ENCODE measurements around the gene EXO1.
A peak's percentile ranks its signal among the peaks of the same experiment; 100 is the strongest.
"Not testable (repeated sequence)": the region's sequence is repeated elsewhere in the genome, so short reads cannot be mapped to it uniquely, and the experiment has no call there.

EXO1 gene

DNA sequence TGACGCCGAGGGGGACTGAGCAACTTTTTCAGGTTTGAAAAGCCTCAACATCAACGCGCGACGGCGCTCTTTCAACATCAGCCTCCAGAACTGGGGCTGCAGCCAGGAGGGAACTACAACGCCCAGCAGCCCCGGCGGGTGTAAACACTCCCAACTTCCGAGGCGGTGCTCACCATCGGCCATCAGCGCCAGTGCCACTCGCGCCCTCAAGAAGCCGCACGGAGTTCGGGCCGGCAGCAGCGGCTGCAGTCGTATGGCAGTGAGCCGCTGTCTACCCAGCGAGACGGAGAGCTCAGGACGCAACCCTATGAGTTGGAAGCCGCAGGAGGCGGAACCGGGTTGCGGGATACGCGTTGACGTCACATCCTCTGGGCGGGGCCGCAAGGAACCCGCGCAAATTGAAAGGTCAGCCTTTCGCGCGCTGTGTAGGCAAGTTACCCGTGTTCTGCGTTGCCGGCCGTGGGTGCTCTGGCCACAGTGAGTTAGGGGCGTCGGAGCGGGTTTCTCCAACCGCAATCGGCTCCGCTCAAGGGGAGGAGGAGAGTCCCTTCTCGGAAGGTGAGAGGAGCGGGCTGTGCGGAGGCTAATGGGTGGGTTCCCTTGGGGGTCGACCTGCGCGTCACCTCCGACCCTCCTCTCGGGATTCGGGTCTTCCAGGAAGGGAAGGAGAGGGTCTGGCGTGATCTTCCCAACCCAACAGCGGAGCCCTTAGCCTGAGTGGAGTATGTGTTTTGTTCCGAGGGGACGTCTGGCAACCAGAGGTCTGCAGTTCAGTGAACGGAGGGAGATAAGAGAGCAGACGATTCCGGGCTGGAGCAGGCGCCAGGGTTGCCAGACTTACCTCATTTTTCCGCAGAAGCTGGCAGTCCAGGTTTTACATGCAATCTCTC is at the start of gene EXO1:
TSS of gene EXO1 (plus strand) at position 409 of the 890 bp plus-strand sequence. CDS start 2,222 bp downstream, outside the sequence.
- DNase-seq: peak; percentile 97

DNA sequence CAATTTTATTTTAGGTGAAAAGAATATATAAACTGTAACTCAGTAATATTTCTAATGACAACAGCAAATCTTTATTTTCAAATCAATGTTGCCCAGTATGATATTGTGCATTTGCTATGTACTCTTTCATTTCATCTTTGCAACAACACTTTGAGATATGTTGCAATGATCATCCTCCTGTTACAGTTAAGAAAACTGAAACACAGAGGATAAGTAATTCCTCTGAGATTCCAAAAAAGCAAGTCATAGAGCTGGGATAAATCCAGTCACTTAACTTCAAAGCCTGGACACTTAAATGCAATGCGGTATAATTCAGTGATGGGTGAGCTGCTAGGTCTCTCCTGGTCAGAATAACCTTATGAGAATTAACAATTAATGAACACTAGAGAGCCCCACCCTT is 48.6 kb upstream of the EXO1 start:
- DNase-seq: no peak

DNA sequence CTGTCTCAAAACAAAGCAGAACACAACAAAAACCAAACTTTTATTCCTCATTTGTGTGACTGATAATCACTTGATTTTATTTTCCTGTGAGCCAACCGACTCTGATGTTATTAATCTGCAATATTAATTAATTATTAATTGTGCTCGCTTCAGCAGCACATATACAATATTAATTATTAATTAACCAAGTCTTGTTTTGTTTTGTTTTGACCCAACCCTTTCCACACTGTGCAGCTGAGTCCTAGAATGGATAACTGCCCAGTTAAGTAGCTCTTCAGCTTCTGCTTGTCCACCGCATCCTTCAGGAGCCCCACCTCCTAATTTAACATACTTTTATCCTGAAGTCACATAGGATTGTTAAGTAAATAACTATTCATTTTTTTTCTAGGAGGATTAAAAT is 47.4 kb upstream of the EXO1 start:
- no peak for DNase-seq

DNA sequence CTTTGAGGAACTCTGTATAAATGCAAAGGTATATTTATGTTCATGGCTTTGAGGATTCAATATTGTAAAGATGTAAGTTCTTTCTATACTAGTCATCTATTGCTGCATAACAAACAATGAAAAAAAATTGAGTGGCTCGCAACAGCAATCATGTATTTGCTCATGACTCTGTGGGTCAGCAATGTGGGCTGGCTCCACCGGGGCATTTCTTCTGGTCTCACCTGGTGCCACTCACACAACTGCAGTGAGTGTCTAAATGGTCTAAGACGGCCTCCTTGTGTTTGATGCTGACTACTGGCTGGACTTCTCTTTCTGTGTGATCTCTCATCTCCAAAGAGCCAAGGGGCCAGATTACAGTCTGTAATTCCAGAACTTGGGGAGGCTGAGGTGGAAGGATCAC is 45.1 kb upstream of the EXO1 start:
- no peak for DNase-seq

DNA sequence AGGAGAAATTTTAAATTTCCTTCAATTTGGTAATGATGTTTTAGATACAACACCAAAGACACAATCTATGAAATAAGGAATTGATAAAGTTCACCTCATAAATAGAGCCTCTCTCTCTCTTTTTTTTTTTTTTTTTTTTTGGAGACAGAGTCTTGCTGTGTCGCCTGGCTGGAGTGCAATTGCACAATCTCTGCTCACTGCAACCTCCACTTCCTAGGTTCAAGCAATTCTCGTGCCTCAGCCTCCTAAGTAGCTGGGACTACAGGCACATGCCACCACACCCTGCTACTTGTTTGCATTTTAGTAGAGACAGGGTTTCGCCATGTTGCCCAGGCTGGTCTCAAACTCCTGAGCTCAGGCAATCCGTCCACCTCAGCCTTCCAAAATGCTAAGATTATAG is 43.3 kb upstream of the EXO1 start:
- not testable (repeated sequence) for DNase-seq

DNA sequence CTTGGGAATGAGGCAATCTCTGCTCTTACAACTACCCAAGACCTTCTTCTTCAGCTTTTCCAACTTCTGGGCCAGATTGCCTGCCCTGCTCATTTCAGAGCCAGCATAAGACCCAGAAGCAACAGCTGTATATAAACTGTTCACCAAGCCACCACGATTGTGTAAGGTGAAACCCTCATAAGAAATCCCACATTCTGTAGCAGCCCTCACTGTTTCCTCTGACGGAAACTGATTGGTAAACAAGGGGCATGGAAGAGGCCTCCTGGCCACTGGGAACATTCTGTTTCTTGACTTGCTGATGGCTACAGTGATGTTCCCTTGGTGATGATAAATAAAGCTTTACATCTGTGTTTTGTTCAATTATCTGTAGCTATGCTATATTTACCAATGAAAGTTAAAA is 39.7 kb upstream of the EXO1 start:
- DNase-seq: no peak

DNA sequence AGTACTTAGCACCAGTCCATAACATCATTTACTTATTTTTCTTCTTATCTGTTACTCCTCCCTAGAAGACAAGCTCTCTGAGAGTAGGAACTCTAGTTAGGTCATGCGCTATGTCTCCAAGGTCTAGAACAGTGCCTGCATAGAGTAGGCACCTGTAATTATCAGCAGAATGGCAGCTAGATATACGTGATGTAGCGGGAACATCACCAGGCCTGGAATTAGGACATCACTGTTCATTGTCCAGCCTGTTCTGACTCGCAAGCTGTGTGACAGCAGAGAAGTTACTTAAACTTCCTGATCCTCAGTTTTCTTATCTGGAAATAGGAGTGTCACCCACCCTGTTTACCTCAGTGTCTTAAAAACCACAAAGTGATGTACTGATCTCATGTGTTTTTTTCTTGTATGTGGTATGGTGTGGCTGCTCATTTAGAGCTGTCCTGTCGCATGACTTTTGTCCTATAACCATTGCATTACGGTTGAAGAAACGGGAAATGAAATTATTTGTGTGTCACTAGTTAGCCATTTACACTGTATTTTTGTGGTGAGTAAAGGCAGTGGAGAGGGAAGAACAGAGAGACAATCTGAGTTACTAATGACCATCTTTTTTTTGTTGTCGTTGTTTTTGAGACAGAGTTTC is 37.1 kb upstream of the EXO1 start:
- no peak for DNase-seq

DNA sequence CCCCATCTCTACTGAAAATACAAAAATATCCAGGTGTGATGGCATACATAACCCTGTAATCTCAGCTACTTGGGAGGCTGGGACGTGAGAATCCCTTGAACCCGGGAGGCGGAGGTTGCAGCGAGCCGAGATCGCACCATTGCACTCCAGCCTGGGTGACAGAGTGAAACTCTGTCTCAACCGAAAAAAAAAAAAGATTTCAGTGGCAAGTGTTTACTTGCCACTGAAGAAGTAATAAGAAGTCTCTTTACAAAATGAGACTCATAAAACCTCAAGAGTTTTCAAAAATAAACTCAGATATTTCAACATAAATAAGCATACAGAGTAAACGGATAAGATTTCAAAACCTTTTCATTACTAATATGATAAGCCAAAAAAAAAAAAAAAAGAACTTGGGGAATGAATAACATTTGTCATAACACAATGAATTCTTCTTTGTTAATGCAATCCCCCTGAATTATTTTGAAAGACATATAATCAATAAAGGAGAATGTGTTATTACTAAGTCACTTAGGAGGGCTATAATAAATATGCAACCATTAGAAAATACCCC is 34.2 kb upstream of the EXO1 start:
- no peak for DNase-seq

DNA sequence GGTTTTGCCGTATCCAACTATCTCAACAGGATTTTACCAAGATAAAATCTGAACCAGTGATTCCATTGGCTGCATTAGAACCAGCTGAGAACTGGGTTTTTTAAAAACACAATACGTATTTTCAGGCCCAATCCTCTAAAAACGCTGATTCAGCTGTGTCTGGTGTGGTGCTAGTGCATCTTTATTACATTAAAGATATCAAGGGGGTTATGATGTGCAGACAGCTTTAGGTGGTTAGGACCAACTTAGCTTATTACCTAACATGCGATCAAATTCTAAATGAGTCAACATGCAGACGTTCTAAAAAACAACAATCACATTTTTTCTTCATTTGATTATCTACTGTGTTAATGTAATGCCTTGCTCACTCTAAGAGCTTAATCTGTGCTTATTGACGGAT is 32.0 kb upstream of the EXO1 start:
- no peak for DNase-seq

DNA sequence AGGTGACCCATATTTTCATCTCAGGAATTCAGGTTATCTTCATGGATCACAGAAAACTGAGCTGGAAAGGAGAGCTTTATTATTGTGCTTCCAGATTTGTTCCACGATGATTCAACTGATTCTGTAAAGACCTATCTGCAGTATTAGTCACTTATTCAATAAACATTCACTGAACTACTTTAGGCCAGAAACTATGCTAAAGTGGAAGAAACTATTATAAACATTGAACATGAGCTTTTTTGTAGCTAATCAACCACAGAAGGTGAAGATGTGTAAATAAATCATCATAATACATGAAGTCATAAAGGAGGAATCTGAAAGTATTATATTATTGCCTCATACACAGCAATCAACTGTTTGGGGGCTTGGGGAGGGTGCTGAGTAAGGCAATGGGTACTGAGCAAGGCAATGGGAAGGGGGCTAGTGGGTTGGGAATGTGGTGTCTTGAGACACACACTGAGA is 30.6 kb upstream of the EXO1 start:
- no peak for DNase-seq

DNA sequence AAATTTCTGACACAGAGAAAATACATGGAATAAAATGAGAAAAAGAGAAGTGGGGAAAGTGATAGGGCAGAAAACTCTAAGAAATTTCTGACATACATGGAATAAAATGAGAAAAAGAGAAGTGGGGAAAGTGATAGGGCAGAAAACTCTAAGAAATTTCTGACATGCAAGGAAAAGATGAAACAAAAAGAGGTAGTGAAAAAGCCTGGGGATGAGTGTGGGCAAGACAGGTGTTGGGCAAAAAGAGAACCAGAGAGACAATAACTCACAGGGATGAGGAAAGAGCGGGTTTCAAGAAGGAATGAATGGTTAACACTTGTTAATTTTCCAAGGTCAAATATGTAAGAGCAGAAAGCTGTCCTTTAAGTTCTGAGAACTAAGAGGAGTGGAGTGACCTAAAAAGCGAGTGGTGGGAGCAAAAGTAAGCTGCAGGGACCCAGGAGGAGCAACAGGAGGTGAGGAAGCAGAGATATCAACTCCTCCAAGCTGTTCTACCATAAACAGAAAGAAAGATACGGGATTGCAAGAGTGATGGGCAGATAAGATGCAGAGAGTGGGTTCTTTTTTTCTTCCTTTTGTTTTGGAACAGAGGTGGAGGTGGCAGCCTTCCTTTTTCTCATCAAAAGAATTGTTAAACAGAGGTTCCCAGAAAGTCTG is 29.9 kb upstream of the EXO1 start:
- no peak for DNase-seq

DNA sequence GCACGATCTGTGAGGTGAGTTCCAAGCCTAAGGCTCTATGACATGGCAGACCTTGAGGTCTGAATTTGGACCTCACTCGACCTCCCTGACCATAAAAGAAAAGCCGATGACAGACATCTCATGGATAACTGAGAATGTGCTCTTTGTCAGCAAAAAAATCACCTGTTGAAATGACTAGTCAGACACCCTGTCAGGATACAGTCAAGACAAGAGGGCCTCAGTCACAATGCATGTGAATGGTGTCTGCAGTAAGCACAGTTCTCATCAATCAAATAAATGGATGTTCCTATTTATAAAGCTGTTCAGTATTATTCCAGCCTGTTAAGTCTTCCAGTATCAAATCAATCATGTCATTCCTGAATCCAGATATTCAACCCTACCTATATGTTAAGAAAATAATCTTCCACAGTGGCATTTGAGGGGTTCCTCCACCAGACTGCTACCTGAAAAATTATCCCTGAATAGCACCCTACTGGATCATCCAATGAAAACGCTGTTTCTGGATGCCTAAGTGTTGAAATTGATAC is 28.6 kb upstream of the EXO1 start:
- DNase-seq: no peak

DNA sequence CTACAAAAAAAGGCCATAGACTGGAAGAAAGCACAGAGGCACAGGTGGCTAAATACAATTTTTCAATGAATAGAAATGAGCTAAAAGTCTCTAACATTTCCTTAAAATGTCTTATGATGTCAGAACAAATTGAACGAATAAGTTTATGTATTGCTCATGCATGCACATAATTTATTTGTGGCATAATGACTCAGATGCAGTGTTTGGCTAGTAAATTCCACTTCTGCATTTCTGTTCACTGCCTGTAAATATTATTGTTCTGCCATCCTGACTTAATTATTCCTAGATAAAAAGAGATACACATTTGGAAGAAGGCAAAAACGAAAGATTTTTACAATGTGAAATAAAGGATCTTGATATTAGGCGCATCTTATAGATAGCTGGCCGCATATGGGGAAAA is 26.6 kb upstream of the EXO1 start:
- no peak for DNase-seq

DNA sequence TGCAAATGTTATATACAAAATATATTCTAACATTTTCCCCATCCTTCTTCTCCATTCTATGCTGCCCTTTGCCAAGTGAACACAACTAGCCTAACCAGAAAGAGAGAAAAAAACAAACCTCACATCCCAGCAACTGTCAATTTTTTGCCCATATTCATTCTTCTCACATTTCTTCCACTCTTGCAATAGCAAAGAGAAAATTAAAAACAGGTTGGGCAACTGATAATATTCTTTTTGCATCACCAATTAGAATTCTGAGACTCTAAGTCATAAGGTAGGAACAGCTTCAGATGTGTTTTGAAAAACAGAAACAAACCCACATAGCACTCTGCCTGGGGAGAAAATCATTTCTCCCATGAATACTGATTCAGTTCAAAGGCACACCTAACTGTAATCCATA is 25.2 kb upstream of the EXO1 start:
- DNase-seq: no peak

DNA sequence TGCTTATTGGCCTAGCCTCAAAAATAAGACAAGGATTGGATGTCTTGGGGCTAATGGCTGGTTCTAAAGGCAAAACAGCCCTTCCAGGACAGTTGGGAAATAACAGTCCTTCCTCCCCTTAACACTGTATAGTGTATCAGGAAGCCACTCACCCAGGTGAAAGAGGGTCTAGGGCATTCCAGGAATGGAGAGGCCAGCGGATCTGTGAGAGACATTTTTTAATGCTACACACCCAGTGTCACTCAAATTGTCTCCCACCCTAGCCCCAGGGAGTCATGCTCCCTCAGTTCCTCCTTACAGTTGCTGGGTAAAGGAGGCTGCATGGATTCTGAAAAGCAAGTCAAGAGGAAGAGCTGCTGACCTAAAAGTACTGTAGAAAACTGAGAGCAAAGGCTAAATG is 24.1 kb upstream of the EXO1 start:
- no peak for DNase-seq

DNA sequence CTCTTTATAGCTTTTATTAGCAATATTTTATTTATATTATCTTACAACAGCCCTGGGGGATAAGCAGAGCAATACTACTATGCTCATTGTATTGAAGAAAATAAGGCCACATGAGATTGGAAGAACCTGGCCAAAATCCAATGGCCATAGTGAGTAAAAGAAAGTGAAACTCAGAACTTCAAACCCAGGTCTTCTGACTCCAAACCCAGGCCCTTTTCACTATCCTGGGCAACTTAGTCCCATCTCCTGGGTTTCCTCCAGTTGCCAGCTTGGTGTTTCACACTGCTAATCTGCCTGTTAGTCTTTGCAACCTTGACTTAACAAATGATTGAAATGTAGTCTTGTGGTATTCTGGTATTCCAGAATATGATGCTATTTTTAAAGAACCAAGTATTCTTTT is 22.4 kb upstream of the EXO1 start:
- no peak for DNase-seq

DNA sequence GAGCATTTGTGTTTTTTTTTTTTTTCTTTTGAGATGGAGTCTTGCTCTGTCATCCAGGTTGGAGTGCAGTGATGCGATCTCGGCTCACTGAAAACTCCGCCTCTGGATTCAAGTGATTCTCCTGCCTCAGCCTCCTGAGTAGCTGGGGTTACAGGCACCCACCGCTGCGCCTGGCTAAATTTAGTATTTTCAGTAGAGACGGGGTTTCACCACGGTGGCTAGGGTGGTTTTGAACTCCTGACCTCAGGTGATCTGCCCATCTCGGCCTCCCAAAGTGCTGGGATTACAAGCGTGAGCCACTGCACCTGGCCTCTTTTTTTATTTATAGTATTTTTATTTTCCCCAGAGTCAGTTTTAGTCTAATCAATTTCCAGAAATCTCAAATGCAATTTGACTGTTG is 21.4 kb upstream of the EXO1 start:
- not testable (repeated sequence) for DNase-seq

DNA sequence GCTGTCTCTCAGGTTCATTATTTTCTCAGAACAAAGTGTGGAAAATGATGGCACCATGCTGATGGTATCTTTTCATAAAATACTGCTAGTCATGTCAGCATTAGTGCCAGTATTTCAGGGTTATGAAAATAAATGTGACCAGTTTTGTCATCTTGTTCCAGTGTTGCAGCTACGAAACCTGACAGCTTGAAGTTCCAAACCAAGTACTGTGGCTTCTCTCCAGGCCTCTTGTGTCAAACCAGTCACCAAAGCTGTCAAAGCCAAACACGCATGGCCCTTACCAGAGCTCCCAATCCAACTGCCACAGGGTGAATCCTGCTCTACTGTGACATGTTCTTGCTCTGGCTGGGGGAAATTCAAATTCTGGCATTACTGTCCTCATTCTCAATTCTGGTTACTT is 20.7 kb upstream of the EXO1 start:
- DNase-seq: no peak

DNA sequence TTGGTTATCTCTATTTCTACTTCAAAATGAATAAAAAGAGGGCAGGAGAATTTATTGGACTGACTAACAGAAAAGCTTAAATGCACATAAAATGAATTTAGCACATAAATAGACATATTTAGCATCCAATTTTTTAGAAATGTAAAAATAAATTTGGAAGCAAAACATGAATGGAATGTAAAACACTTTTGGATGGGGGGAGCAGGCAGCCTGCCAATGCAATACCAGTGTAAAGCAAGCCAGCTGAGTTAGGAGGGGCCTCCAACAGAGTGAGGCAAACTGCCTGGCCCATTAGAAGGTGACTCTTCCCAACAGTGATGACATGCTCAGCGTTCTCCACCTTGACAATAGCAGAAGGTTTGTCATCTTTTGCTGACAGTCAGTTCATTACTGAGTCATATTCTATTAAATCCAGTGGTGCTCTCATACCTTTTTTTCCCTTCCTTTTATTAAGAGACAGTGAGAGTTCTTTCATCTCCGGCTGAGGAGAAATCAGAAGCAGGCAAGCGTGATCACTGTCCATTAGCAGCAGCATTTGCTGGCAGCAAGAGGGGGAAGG is 19.5 kb upstream of the EXO1 start:
- no peak for DNase-seq

DNA sequence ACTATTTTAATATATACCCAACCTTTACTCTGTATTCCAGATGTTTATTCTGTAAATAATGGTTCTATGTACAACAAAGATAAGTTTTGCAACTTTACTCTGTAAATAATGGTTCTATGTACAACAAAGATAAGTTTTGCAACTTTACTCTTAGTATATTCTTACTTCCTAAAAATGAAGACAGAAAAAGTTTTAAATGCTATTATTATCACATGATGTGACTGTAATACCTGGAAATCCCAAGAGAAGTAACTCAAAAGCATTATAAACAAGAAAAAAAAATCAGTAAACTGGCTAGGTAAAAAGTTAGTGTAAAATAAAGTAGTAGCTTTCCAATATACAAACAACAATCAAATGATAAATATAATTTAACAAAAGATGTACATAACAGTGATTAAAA is 18.5 kb upstream of the EXO1 start:
- DNase-seq: no peak

DNA sequence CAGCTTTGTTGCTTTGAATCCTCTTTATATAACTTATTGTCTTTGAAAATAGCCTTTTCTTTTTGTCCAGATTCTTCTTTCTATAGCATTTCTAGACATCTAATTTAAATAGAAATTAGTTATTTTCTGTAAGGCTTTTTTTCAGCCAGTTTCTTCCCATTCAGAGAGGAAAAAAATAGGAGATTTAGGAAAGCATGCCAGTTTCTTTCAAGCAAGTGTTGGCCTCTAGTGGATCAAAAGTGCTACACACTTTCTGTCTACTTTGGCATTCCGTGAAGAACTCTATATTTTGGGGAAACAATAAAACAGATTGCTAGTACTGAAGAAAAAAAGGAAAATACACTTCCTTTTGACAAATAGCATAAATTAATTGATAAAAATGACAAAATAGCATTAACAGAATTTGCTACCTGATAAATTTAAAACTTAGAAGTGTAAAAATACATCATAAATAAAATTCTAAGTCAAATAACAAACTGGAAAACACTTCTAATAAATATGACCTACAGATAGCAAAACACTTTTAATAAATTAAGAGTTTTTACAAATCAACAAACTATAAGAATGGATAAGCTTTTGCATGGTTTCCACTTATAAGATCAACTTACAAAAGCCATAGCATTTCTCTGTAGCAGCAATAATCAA is 13.1 kb upstream of the EXO1 start:
- no peak for DNase-seq

DNA sequence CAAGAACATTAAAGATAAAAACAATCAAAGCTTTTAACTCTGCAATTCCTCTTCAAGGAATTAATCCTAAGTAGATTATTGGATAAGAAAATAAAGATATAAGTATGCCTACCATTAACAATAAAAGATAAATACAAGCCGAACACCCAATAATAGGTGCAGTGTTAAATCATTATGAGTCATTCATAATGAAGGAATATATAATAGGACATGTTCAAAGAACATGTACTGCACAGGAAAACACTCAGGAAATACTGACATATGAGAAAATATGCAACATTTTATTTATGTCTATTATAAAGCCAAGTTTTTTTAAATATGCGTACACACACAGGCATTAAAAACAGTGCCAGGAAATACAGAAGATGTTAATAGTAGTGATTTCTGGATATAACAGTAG is 11.1 kb upstream of the EXO1 start:
- DNase-seq: no peak

DNA sequence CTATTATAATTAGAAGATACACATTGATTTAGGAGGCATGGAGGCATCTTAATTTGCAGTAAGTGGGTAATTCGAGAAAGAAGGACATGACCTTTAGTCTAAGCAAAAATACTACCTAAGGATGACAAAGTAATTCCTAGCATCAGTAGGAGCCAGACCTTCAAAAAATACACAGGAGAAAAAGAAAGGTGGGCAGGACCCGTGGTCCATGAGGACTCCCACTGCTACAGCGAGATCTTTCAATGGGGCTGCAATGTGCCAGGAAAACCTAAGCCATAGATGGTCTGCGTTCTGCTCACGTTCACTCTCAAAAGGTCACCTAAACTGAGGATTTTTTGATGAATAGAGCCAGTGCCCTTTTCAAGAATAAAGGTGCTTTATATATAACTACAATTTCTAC is 10.6 kb upstream of the EXO1 start:
- DNase-seq: no peak

Measured in GOT3 (cell line).